HG03280 (cell line): ENCODE results near the gene PACRG.

Experiments used
- ATAC-seq: cut with Tn5 transposase; IDR thresholded peaks from one replicate; pipeline ENCODE4 v1.9.1; 2021; ENCODE audit warnings: mild to moderate bottlenecking, moderate library complexity; ENCODE audit not compliant: unreplicated experiment

The PACRG gene

GRCh38 chr6:163260111-163260895, 532.5 kb downstream of the PACRG start:
- ATAC-seq = no peak

- no peak for ATAC-seq
Measured at GRCh38 chr6:163260911-163261310, 533.1 kb downstream of the PACRG start.

GRCh38 chr6:163261361-163261760, 533.6 kb downstream of the PACRG start:
- no peak for ATAC-seq

GRCh38 chr6:163262080-163262479, 534.3 kb downstream of the PACRG start:
- ATAC-seq = no peak

GRCh38 chr6:163263196-163263595, 535.4 kb downstream of the PACRG start:
- no peak for ATAC-seq

GRCh38 chr6:163263998-163264661, 536.4 kb downstream of the PACRG start:
- no peak for ATAC-seq

GRCh38 chr6:163264662-163265035, 536.9 kb downstream of the PACRG start:
- ATAC-seq = no peak

GRCh38 chr6:163281634-163282033, 553.9 kb downstream of the PACRG start:
- ATAC-seq = no peak

GRCh38 chr6:163282672-163283071, 554.9 kb downstream of the PACRG start:
- no peak for ATAC-seq

- no peak for ATAC-seq
Measured at GRCh38 chr6:163284151-163284550, 556.4 kb downstream of the PACRG start.

GRCh38 chr6:163285691-163286090, 557.9 kb downstream of the PACRG start:
- ATAC-seq = no peak

GRCh38 chr6:163287626-163288025, 559.9 kb downstream of the PACRG start:
- ATAC-seq = no peak

GRCh38 chr6:163288066-163288465, 560.3 kb downstream of the PACRG start:
- no peak for ATAC-seq

- ATAC-seq = no peak
Measured at GRCh38 chr6:163288915-163289314, 561.1 kb downstream of the PACRG start.

- no peak for ATAC-seq
Measured at GRCh38 chr6:163289447-163289846, 561.7 kb downstream of the PACRG start.

- no peak for ATAC-seq
Measured at GRCh38 chr6:163290545-163291274, 562.9 kb downstream of the PACRG start.

GRCh38 chr6:163291622-163292021, 563.8 kb downstream of the PACRG start:
- no peak for ATAC-seq

- ATAC-seq = no peak
Measured at GRCh38 chr6:163293286-163293685, 565.5 kb downstream of the PACRG start.

- no peak for ATAC-seq
Measured at GRCh38 chr6:163294734-163295133, 567.0 kb downstream of the PACRG start.

- ATAC-seq = no peak
Measured at GRCh38 chr6:163296835-163297519, 569.2 kb downstream of the PACRG start.
